Tibial artery (tissue), 4 donors: Measurements from ENCODE around the gene RPL34.
A peak's percentile ranks its signal among the peaks of the same experiment; 100 is the strongest.

ENCODE experiments used
- DNase-seq, 2 donors: peaks; one replicate each; pipeline ENCODE4 v3.0.0-alpha.2; 2019
- H3K27ac ChIP-seq, 2 donors: fragments of 200-600 bp; sonication (generic) in 1 of 2; 1 replicate in 1 of 2; 2 replicates in 1 of 2; pipeline ENCODE4 v1.5.1; 2018 to 2019; ENCODE audit warnings: mild to moderate bottlenecking in 1 of 2
- H3K27me3 ChIP-seq, 2 donors: fragments of 200-600 bp; sonication (generic) in 1 of 2; one replicate each; pipeline versions ENCODE4 v1.5.1 to v1.6.0; 2016 to 2019
- H3K36me3 ChIP-seq, 3 donors: fragments of 200-600 bp; sonication (generic) in 2 of 3; one replicate each; pipeline ENCODE4 v1.5.1; 2016 to 2019; ENCODE audit warnings: mild to moderate bottlenecking in 2 of 3
- H3K4me1 ChIP-seq, 4 donors: fragments of 200-600 bp; sonication (generic) in 2 of 4; 1 replicate in 3 of 4; 2 replicates in 1 of 4; pipeline ENCODE4 v1.5.1; 2016 to 2019
- H3K4me3 ChIP-seq, 2 donors: fragments of 200-600 bp; sonication (generic) in 1 of 2; 1 replicate in 1 of 2; 2 replicates in 1 of 2; pipeline ENCODE4 v1.5.1; 2018 to 2019; ENCODE audit warnings: mild to moderate bottlenecking in 2 of 2
- H3K9me3 ChIP-seq, 3 donors: fragments of 200-600 bp; sonication (generic) in 1 of 3; one replicate each; pipeline ENCODE4 v1.5.1; 2016 to 2019
- intact Hi-C: fragments of 100-400 bp; cut with DNase I; formaldehyde crosslinking; loops from one replicate; pipeline ENCODE4 v1.15.0; 2023; ENCODE audit warnings: low total_unique reads
- TF ChIP-seq, protein P1 (sequence below), 2 experiments: fragments of 200-600 bp in 1 of 2; fragments of 450-650 bp in 1 of 2; IDR thresholded peaks; one replicate each; pipeline ENCODE4 v1.5.1; 2017 to 2019; ENCODE audit warnings: antibody characterized with exemption in 2 of 2, mild to moderate bottlenecking in 1 of 2, moderate library complexity in 1 of 2

Gene RPL34

DNA sequence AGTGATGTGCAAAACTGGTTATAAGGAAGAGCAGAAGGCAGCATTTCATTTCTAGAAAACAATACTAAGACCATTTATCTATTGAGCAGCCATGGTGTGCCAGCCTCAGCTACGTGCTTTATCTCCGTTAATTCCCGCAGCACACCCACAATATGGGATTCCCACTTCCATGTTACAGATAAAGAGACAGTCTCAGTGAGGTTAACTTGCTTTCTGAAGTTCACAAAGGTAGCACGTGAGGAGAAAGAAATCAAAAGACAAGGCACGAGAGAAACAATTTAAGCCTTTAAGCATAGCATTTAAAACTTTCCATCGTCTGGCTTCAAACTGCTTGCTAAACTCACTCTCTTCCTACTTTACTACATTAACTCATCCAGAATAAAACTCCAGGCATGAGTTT lies 8.0 kb upstream of the RPL34 start:
- DNase-seq, result no peak
- Histone ChIP-seq H3K4me1 (no peaks in the 10 kb centered on the region), H3K9me3 (no peaks in the 10 kb centered on the region), H3K27ac (no peak overlapping the region), H3K27me3 (no peaks in the 10 kb centered on the region), H3K36me3 (no peaks in the 10 kb centered on the region), H3K4me3 (no peak overlapping the region)
- intact Hi-C loops, result no loop called here
- TF ChIP-seq, protein P1, sequence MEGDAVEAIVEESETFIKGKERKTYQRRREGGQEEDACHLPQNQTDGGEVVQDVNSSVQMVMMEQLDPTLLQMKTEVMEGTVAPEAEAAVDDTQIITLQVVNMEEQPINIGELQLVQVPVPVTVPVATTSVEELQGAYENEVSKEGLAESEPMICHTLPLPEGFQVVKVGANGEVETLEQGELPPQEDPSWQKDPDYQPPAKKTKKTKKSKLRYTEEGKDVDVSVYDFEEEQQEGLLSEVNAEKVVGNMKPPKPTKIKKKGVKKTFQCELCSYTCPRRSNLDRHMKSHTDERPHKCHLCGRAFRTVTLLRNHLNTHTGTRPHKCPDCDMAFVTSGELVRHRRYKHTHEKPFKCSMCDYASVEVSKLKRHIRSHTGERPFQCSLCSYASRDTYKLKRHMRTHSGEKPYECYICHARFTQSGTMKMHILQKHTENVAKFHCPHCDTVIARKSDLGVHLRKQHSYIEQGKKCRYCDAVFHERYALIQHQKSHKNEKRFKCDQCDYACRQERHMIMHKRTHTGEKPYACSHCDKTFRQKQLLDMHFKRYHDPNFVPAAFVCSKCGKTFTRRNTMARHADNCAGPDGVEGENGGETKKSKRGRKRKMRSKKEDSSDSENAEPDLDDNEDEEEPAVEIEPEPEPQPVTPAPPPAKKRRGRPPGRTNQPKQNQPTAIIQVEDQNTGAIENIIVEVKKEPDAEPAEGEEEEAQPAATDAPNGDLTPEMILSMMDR (IDR thresholded peaks at IDR 0.05), result no peak

DNA sequence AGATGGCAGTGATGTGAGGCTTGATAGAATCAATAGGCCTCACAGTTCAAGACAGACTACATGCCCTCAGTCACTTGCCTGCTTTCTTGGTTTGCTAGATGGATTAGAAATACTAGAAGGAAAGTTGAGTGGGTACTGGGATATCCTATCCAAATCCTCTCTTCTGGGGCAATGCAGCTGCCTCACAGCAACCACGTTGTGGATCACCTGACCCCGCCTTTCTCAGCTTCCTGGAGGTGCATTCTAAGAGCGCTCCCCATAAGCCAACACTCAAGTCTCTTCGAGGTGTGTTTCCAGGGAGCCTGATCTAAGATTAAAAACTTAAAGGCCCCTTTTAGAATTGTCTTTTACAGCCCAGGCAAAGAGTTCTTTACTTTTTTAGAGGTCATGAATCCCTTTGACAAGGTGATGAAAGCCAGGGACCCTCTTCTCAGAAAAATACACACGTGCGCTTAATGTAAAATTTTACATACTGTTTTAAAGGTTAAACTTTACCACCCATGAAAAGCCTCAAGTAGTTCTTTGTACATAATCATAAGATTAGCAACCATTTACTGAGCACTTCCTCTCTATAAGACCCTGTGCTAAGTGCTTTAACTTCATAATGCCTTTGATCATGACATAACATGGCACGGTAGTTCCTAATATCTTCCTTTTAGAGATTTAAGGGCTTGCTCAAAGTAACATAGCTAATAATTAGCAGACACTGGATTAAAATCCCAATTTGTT lies 840 bp upstream of the RPL34 start:
- TF ChIP-seq, protein P1 (IDR thresholded peaks at IDR 0.05), result no peak
- intact Hi-C loops, result loop anchor here (5.0 to 10.0 kb wide), 2 partner anchors 33 to 1195 kb away; partner anchors contain the start of genes GAR1 and OSTC
- Histone ChIP-seq H3K4me3 (peak overlapping the region; percentile 59 to 83), H3K27ac (peak overlapping the region; percentile 54 to 79), H3K27me3 (no peaks in the 10 kb centered on the region), H3K36me3 (peaks cover 23 to 29% (median 28%) of the 10 kb centered on the region in 3 donors), H3K4me1 (peaks cover 0 to 27% (median 16%) of the 10 kb centered on the region in 4 donors), H3K9me3 (no peaks in the 10 kb centered on the region)
- no peak for DNase-seq

DNA sequence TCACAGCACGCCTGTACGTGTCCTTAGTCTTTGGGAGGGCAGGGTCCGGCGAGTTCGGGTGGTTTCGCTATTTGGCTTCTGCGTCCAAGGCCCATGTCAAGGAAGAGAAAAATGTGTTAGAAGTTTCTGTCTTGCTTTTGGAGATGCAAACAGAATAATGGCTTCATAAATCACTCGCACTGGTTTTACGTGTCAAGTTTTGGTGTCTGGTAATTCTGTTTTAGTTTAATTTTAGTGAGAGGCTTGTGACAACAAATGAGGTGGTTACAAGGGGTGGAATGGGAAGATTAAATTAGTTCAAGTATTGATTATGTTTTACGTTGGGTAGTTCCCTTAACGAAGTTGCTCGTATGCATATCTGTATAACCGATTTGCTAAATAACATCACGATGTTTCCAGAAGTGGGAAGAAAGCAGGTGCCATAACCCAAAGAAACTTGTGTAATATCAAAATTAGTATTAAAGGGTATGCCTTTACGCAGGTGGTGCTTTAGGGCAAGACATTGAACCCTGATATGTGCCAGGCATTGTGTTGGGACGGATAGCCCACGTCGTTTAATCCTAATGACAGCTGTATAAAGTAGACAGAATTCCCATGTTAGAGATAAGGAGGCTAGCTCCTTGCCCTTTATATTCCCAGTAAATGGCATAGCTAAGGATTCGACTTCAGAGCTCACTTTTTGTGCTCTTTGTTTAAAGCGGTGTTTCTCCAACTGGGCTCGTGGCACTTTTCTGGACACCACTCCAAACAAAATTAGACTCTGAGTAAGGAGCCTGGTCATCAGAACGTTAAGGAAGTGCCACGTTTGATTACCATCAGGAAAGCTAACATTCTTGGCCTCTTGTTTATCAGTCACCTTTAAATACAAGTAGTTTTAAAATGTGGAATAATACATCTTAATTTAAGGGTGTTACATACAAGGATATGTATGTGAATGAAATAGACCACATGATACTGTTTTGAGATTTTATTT lies 843 bp downstream of the RPL34 start:
- peak overlapping the region; percentile 79 to 83 for H3K27ac ChIP-seq
- H3K27me3 ChIP-seq, result no peaks in the 10 kb centered on the region
- TF ChIP-seq, protein P1 (IDR thresholded peaks at IDR 0.05), result no peak
- no peak for DNase-seq
- H3K4me1 ChIP-seq, result peaks cover 0 to 27% (median 16%) of the 10 kb centered on the region in 4 donors
- peak overlapping the region; percentile 59 to 83 for H3K4me3 ChIP-seq
- H3K36me3 ChIP-seq, result peaks cover 40 to 44% (median 44%) of the 10 kb centered on the region in 3 donors
- intact Hi-C loops, result loop anchor here (10.0 kb wide), 1 partner anchor 1194 kb away; the partner anchor contains the start of gene GAR1
- no peaks in the 10 kb centered on the region for H3K9me3 ChIP-seq

DNA sequence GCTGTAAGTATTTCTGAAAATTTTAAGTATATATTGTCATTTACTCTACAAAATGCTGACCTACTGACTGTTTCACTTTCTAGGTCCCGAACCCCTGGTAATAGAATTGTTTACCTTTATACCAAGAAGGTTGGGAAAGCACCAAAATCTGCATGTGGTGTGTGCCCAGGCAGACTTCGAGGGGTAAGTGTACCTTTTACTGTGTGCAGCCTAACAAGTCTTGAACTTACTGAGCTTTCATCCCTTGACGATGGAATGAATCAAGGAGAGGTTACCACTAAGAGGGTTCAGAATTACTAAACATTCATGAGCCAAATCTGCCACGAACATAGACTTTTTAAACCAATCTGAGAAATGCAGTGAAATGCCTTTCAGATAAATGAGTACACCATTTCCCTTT lies 1.6 kb downstream of the RPL34 start:
- peaks cover 0 to 27% (median 16%) of the 10 kb centered on the region in 4 donors for H3K4me1 ChIP-seq
- H3K36me3 ChIP-seq, result peaks cover 48 to 52% (median 52%) of the 10 kb centered on the region in 3 donors
- no peak overlapping the region for H3K27ac ChIP-seq
- intact Hi-C loops, result loop anchor here (10.0 kb wide), 1 partner anchor 1193 kb away; the partner anchor contains the start of gene GAR1
- DNase-seq, result no peak
- no peak overlapping the region for H3K4me3 ChIP-seq
- no peaks in the 10 kb centered on the region for H3K27me3 ChIP-seq
- no peaks in the 10 kb centered on the region for H3K9me3 ChIP-seq
- TF ChIP-seq, protein P1 (IDR thresholded peaks at IDR 0.05), result no peak

DNA sequence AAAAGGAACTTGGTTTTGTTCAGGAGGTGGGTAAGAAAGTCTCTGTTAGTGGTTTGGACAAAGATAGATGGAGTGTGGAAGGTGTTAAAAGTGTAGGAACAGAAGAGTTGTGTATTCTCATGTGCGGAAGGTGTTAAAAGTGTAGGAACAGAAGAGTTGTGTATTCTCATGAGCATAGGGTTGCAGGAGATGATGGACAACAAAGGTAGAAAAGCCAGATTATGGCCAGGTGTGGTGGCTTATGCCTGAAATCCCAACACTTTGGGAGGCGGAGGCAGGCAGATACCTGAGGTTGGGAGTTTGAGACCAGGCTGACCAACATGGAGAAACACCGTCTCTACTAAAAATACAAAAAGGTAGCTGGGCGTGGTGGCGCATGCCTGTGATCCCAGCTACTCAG lies 2.5 kb downstream of the RPL34 start:
- H3K9me3 ChIP-seq, result no peaks in the 10 kb centered on the region
- TF ChIP-seq, protein P1 (IDR thresholded peaks at IDR 0.05), result no peak
- intact Hi-C loops, result loop anchor here (10.0 kb wide), 1 partner anchor 1192 kb away; the partner anchor contains the start of gene GAR1
- peaks cover 0 to 27% (median 16%) of the 10 kb centered on the region in 4 donors for H3K4me1 ChIP-seq
- peaks cover 56 to 60% (median 59%) of the 10 kb centered on the region in 3 donors for H3K36me3 ChIP-seq
- no peak overlapping the region for H3K4me3 ChIP-seq
- no peak overlapping the region for H3K27ac ChIP-seq
- H3K27me3 ChIP-seq, result no peaks in the 10 kb centered on the region
- no peak for DNase-seq
